ENCODE data around the gene PCNX2.
"Not testable (repeated sequence)": the region's sequence is repeated elsewhere in the genome, so short reads cannot be mapped to it uniquely, and the experiment has no call there.

The PCNX2 gene

GRCh38 chr1:233138788-233139585, 156.5 kb downstream of the PCNX2 start:
- H3K27me3 Mint-ChIP-seq = no peaks in the 10 kb centered on the region
- no peak for ATAC-seq
- no peaks in the 10 kb centered on the region for H3K9me3 Mint-ChIP-seq
- H3K36me3 Mint-ChIP-seq = peaks cover 46% of the 10 kb centered on the region
- peaks cover 9% of the 10 kb centered on the region for H3K4me1 Mint-ChIP-seq
- H3K27ac Mint-ChIP-seq = no peak overlapping the region
- H3K4me3 Mint-ChIP-seq = no peak overlapping the region

- peaks cover 64% of the 10 kb centered on the region for H3K36me3 Mint-ChIP-seq
- no peaks in the 10 kb centered on the region for H3K9me3 Mint-ChIP-seq
- no peak for ATAC-seq
- no peaks in the 10 kb centered on the region for H3K4me1 Mint-ChIP-seq
- H3K27ac Mint-ChIP-seq = no peak overlapping the region
- H3K4me3 Mint-ChIP-seq = no peak overlapping the region
- H3K27me3 Mint-ChIP-seq = no peaks in the 10 kb centered on the region
Measured at GRCh38 chr1:233135833-233136232, 159.7 kb downstream of the PCNX2 start.

GRCh38 chr1:233132445-233132844, 163.1 kb downstream of the PCNX2 start:
- H3K27ac Mint-ChIP-seq = no peak overlapping the region

GRCh38 chr1:233129031-233129430, 166.5 kb downstream of the PCNX2 start:
- not testable (repeated sequence) for H3K27me3 Mint-ChIP-seq, ATAC-seq, H3K27ac Mint-ChIP-seq, H3K9me3 Mint-ChIP-seq, H3K4me3 Mint-ChIP-seq, H3K4me1 Mint-ChIP-seq
- peaks cover 69% of the 10 kb centered on the region for H3K36me3 Mint-ChIP-seq

More at GRCh38 chr1:233132445-233132844, 163.1 kb downstream of the PCNX2 start:
- H3K9me3 Mint-ChIP-seq = no peaks in the 10 kb centered on the region
- no peak overlapping the region for H3K4me3 Mint-ChIP-seq
- no peak for ATAC-seq
- no peaks in the 10 kb centered on the region for H3K27me3 Mint-ChIP-seq
- H3K36me3 Mint-ChIP-seq = peaks cover 66% of the 10 kb centered on the region
- no peaks in the 10 kb centered on the region for H3K4me1 Mint-ChIP-seq

- H3K9me3 Mint-ChIP-seq = no peaks in the 10 kb centered on the region
- H3K36me3 Mint-ChIP-seq = peaks cover 54% of the 10 kb centered on the region
- H3K27me3 Mint-ChIP-seq = no peaks in the 10 kb centered on the region
- H3K27ac Mint-ChIP-seq = no peak overlapping the region
- H3K4me3 Mint-ChIP-seq = no peak overlapping the region
- H3K4me1 Mint-ChIP-seq = no peaks in the 10 kb centered on the region
- no peak for ATAC-seq
Measured at GRCh38 chr1:233127157-233127556, 168.4 kb downstream of the PCNX2 start.

GRCh38 chr1:233122779-233123178, 172.7 kb downstream of the PCNX2 start:
- Mint-ChIP-seq H3K27ac (no peak overlapping the region), H3K4me1 (no peaks in the 10 kb centered on the region), H3K9me3 (no peaks in the 10 kb centered on the region), H3K4me3 (no peak overlapping the region), H3K27me3 (no peaks in the 10 kb centered on the region), H3K36me3 (peaks cover 43% of the 10 kb centered on the region)
- no peak for ATAC-seq

- H3K27ac Mint-ChIP-seq = no peak overlapping the region
- H3K4me3 Mint-ChIP-seq = no peak overlapping the region
- H3K27me3 Mint-ChIP-seq = no peaks in the 10 kb centered on the region
- ATAC-seq = no peak
- H3K36me3 Mint-ChIP-seq = peaks cover 42% of the 10 kb centered on the region
- no peaks in the 10 kb centered on the region for H3K4me1 Mint-ChIP-seq
- H3K9me3 Mint-ChIP-seq = no peaks in the 10 kb centered on the region
Measured at GRCh38 chr1:233121947-233122559, 173.5 kb downstream of the PCNX2 start.

- peaks cover 5% of the 10 kb centered on the region for H3K4me1 Mint-ChIP-seq
- no peak overlapping the region for H3K27ac Mint-ChIP-seq
- no peaks in the 10 kb centered on the region for H3K27me3 Mint-ChIP-seq
- no peak for ATAC-seq
- peaks cover 78% of the 10 kb centered on the region for H3K36me3 Mint-ChIP-seq
- no peak overlapping the region for H3K4me3 Mint-ChIP-seq
- H3K9me3 Mint-ChIP-seq = no peaks in the 10 kb centered on the region
Measured at GRCh38 chr1:233114860-233115259, 180.7 kb downstream of the PCNX2 start.

GRCh38 chr1:233114159-233114558, 181.4 kb downstream of the PCNX2 start:
- Mint-ChIP-seq H3K27me3 (no peaks in the 10 kb centered on the region), H3K4me3 (no peak overlapping the region), H3K9me3 (no peaks in the 10 kb centered on the region), H3K36me3 (peaks cover 78% of the 10 kb centered on the region), H3K4me1 (peaks cover 5% of the 10 kb centered on the region), H3K27ac (no peak overlapping the region)
- ATAC-seq = no peak

GRCh38 chr1:233113009-233113879, 182.3 kb downstream of the PCNX2 start:
- H3K27ac Mint-ChIP-seq = no peak overlapping the region
- H3K36me3 Mint-ChIP-seq = peaks cover 78% of the 10 kb centered on the region
- no peaks in the 10 kb centered on the region for H3K9me3 Mint-ChIP-seq
- H3K4me3 Mint-ChIP-seq = no peak overlapping the region
- no peaks in the 10 kb centered on the region for H3K27me3 Mint-ChIP-seq
- no peak for ATAC-seq
- H3K4me1 Mint-ChIP-seq = peaks cover 5% of the 10 kb centered on the region

GRCh38 chr1:233112186-233113008, 183.1 kb downstream of the PCNX2 start:
- no peak for ATAC-seq
- H3K27me3 Mint-ChIP-seq = no peaks in the 10 kb centered on the region
- no peak overlapping the region for H3K27ac Mint-ChIP-seq
- no peaks in the 10 kb centered on the region for H3K9me3 Mint-ChIP-seq
- H3K36me3 Mint-ChIP-seq = peaks cover 82% of the 10 kb centered on the region
- no peak overlapping the region for H3K4me3 Mint-ChIP-seq
- H3K4me1 Mint-ChIP-seq = peaks cover 5% of the 10 kb centered on the region

GRCh38 chr1:233111731-233112130, 183.8 kb downstream of the PCNX2 start:
- no peak overlapping the region for H3K27ac Mint-ChIP-seq
- H3K27me3 Mint-ChIP-seq = no peaks in the 10 kb centered on the region
- ATAC-seq = no peak
- no peak overlapping the region for H3K4me3 Mint-ChIP-seq
- peaks cover 5% of the 10 kb centered on the region for H3K4me1 Mint-ChIP-seq
- no peaks in the 10 kb centered on the region for H3K9me3 Mint-ChIP-seq
- peaks cover 83% of the 10 kb centered on the region for H3K36me3 Mint-ChIP-seq

- H3K36me3 Mint-ChIP-seq = peaks cover 79% of the 10 kb centered on the region
- no peak overlapping the region for H3K27ac Mint-ChIP-seq
- no peaks in the 10 kb centered on the region for H3K27me3 Mint-ChIP-seq
- no peaks in the 10 kb centered on the region for H3K4me1 Mint-ChIP-seq
- no peaks in the 10 kb centered on the region for H3K9me3 Mint-ChIP-seq
- no peak overlapping the region for H3K4me3 Mint-ChIP-seq
- ATAC-seq = no peak
Measured at GRCh38 chr1:233109096-233109495, 186.4 kb downstream of the PCNX2 start.

GRCh38 chr1:233107716-233108130, 187.8 kb downstream of the PCNX2 start:
- H3K4me3 Mint-ChIP-seq, H3K4me1 Mint-ChIP-seq, ATAC-seq, H3K9me3 Mint-ChIP-seq, H3K27ac Mint-ChIP-seq, H3K27me3 Mint-ChIP-seq: not testable (repeated sequence)
- peaks cover 80% of the 10 kb centered on the region for H3K36me3 Mint-ChIP-seq
